Measurements from ENCODE around the gene SLC26A8. TPM values are rescaled to one million over a fixed set of nuclear protein-coding genes. Genes with fewer than 3 reads are reported as not detected.
"Not testable (repeated sequence)": the region's sequence is repeated elsewhere in the genome, so short reads cannot be mapped to it uniquely, and the experiment has no call there.

The SLC26A8 gene
- total and polyA plus RNA-seq, 4 donors: 0.03 to 0.33 (median 0.18) TPM

DNA sequence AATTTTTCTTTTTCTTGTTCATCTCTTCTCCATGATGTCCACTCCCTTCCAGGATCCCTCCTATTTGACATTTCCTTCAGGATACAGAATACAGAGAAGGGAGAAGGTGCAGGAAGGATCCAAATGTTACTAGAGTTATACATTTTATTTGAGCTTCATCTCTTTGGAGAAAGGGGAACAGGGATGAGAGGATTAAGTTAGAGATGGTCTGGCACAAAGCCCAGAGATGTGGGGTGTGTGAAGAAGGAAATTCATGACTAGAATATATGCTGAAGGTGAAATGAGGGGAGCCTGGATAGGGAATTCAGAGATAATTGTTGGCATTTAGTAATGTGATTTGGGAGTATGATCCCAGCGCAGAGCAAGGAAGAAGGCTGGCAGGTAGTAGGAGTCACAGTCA, 81.1 kb downstream of the SLC26A8 start (continued):
- TF ChIP-seq, protein P1, sequence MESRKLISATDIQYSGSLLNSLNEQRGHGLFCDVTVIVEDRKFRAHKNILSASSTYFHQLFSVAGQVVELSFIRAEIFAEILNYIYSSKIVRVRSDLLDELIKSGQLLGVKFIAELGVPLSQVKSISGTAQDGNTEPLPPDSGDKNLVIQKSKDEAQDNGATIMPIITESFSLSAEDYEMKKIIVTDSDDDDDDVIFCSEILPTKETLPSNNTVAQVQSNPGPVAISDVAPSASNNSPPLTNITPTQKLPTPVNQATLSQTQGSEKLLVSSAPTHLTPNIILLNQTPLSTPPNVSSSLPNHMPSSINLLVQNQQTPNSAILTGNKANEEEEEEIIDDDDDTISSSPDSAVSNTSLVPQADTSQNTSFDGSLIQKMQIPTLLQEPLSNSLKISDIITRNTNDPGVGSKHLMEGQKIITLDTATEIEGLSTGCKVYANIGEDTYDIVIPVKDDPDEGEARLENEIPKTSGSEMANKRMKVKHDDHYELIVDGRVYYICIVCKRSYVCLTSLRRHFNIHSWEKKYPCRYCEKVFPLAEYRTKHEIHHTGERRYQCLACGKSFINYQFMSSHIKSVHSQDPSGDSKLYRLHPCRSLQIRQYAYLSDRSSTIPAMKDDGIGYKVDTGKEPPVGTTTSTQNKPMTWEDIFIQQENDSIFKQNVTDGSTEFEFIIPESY (IDR thresholded peaks at IDR 0.05): no peak
- TF ChIP-seq JUND (IDR thresholded peaks at IDR 0.05): no peak

DNA sequence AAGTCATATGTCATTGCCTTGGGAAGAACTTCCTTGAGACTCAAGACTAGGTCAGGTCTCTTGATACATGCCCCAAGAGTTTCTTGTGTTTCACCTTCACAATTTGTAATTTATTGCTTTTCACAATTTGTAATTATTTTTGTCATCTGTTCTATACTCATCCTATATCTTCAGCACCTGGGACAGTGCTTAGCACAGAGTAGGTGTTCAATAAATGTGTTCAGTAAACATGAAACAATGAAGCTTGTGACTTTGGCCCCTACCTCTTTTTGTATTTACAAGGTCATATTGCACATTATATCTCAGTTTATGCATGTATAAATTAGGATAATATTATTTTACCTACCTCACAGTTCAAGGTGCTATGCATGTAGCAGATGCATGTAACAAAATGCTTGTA, 82.1 kb downstream of the SLC26A8 start:
- Histone ChIP-seq H3K9me3 (ENCODE audit: control insufficient read depth in 4 of 4, low read length in 3 of 4) (no peaks in the 10 kb centered on the region), H3K27me3 (ENCODE audit: control insufficient read depth in 4 of 4, insufficient read depth in 4 of 4, low read length in 3 of 4) (no peaks in the 10 kb centered on the region), H3K4me3 (ENCODE audit: low read depth in 1 of 3, low read length in 3 of 3) (no peak overlapping the region), H3K4me1 (ENCODE audit: control insufficient read depth in 4 of 4, insufficient read depth in 4 of 4, low read length in 3 of 4) (no peaks in the 10 kb centered on the region), H3K36me3 (ENCODE audit: control insufficient read depth in 4 of 4, insufficient read depth in 3 of 4, low read depth in 1 of 4, low read length in 3 of 4) (no peaks in the 10 kb centered on the region), H3K27ac (ENCODE audit: low read depth in 1 of 2, low read length in 2 of 2) (no peak overlapping the region), H3K9ac (ENCODE audit: low read depth in 1 of 2, low read length in 2 of 2) (no peak overlapping the region)
- DNase-seq (ENCODE audit: low spot score): no peak
- TF ChIP-seq EGR1 (IDR thresholded peaks at IDR 0.05; ENCODE audit: low read depth in 2 of 2): no peak
- no peak for TF ChIP-seq NR2F2 (IDR thresholded peaks at IDR 0.05)
- TF ChIP-seq FOXA2 (IDR thresholded peaks at IDR 0.05): no peak
- no peak for TF ChIP-seq FOXA1 (IDR thresholded peaks at IDR 0.05)
- no peak for TF ChIP-seq YY1 (IDR thresholded peaks at IDR 0.05)

DNA sequence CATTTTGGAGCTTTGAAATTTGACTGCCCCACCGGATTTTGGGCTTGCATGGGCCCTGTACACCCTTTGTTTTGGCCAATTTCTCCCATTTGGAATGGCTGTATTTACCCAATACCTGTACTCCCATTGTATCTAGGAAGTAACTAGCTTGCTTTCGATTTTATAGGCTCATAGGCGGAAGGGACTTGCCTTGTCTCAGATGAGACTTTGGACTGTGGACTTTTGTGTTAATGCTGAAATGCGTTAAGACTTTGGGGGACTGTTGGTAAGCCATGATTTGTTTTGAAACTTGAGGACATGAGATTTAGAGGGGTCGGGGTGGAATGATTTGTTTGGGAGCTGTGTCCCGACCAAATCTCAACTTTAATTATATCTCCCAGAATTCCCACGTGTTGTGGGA, 83.3 kb downstream of the SLC26A8 start:
- not testable (repeated sequence) for H3K36me3 ChIP-seq (ENCODE audit: control insufficient read depth in 4 of 4, insufficient read depth in 3 of 4, low read depth in 1 of 4, low read length in 3 of 4); H3K4me1 ChIP-seq (ENCODE audit: control insufficient read depth in 4 of 4, insufficient read depth in 4 of 4, low read length in 3 of 4); H3K4me3 ChIP-seq (ENCODE audit: low read depth in 1 of 3, low read length in 3 of 3); H3K27me3 ChIP-seq (ENCODE audit: control insufficient read depth in 4 of 4, insufficient read depth in 4 of 4, low read length in 3 of 4); H3K9me3 ChIP-seq (ENCODE audit: control insufficient read depth in 4 of 4, low read length in 3 of 4); H3K27ac ChIP-seq (ENCODE audit: low read depth in 1 of 2, low read length in 2 of 2); DNase-seq (ENCODE audit: low spot score); H3K9ac ChIP-seq (ENCODE audit: low read depth in 1 of 2, low read length in 2 of 2)
- peak in 1 of 2 donors; percentile 8 for TF ChIP-seq HNF4A (conservative IDR thresholded peaks at IDR 0.05)
- 82% methylated on average over 7 of the region's 7 CpGs for WGBS

DNA sequence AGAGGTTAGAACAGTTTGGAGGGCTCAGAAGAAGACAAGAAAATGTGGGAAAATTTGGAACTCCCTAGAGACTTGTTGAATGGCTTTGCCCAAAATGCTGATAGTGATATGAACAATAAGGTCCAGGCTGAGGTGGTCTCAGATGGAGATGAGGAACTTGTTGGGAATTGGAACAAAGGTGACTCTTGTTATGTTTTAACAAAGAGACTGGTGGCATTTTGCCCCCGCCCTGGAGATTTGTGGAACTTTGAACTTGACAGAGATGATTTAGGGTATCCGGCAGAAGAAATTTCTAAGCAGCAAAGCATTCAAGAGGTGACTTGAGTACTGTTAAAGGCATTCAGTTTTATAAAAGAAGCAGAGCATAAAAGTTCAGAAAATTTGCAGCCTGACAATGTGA, 84.4 kb downstream of the SLC26A8 start:
- not testable (repeated sequence) for H3K27me3 ChIP-seq (ENCODE audit: control insufficient read depth in 4 of 4, insufficient read depth in 4 of 4, low read length in 3 of 4); H3K9ac ChIP-seq (ENCODE audit: low read depth in 1 of 2, low read length in 2 of 2); H3K36me3 ChIP-seq (ENCODE audit: control insufficient read depth in 4 of 4, insufficient read depth in 3 of 4, low read depth in 1 of 4, low read length in 3 of 4); H3K27ac ChIP-seq (ENCODE audit: low read depth in 1 of 2, low read length in 2 of 2); DNase-seq (ENCODE audit: low spot score); H3K9me3 ChIP-seq (ENCODE audit: control insufficient read depth in 4 of 4, low read length in 3 of 4); H3K4me1 ChIP-seq (ENCODE audit: control insufficient read depth in 4 of 4, insufficient read depth in 4 of 4, low read length in 3 of 4); H3K4me3 ChIP-seq (ENCODE audit: low read depth in 1 of 3, low read length in 3 of 3)
- 88% methylated on average over 2 of the region's 2 CpGs for WGBS

DNA sequence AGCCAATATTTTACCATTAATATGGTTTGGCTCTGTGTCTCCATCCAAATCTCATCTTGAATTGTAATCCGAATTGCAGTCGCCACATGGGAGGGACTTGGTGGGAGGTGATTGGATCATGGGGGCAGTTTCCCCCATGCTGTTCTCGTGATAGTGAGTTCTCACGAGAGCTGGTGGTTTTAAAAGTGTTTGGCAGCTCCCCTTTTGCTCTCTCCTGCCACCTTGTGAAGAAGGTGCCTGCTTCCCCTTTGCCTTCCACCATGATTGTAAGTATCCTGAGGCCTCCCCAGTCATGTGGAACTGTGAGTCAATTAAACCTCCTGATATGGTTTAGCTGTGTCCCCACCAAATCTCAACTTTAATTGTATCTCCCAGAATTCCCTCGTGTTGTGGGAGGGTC, 85.2 kb downstream of the SLC26A8 start:
- H3K27ac ChIP-seq (ENCODE audit: low read depth in 1 of 2, low read length in 2 of 2); H3K9me3 ChIP-seq (ENCODE audit: control insufficient read depth in 4 of 4, low read length in 3 of 4); H3K4me1 ChIP-seq (ENCODE audit: control insufficient read depth in 4 of 4, insufficient read depth in 4 of 4, low read length in 3 of 4); H3K27me3 ChIP-seq (ENCODE audit: control insufficient read depth in 4 of 4, insufficient read depth in 4 of 4, low read length in 3 of 4); H3K9ac ChIP-seq (ENCODE audit: low read depth in 1 of 2, low read length in 2 of 2); H3K4me3 ChIP-seq (ENCODE audit: low read depth in 1 of 3, low read length in 3 of 3); H3K36me3 ChIP-seq (ENCODE audit: control insufficient read depth in 4 of 4, insufficient read depth in 3 of 4, low read depth in 1 of 4, low read length in 3 of 4); DNase-seq (ENCODE audit: low spot score): not testable (repeated sequence)
- 91% methylated on average over 5 of the region's 5 CpGs for WGBS

Data from liver (tissue), 9 donors.